Astrocyte of the spinal cord (primary cell): Measurements from ENCODE around the gene PKNOX2.
A peak's percentile ranks its signal among the peaks of the same experiment; 100 is the strongest.

ENCODE experiments used
- DNase-seq: peaks from one replicate; pipeline ENCODE4 v3.0.0; 2011; ENCODE audit warnings: low read depth, low spot score
- H3K4me3 ChIP-seq: 2 replicates; pipeline ENCODE4 v1.5.1; 2011; ENCODE audit warnings: low read depth, mild to moderate bottlenecking, low read length, moderate library complexity
- CTCF ChIP-seq: IDR thresholded peaks from 2 replicates; pipeline ENCODE4 v1.5.1; 2012; ENCODE audit warnings: low read depth, mild to moderate bottlenecking, low read length, inconsistent platforms
- in situ Hi-C: cut with HindIII; loops from 2 replicates; pipeline ENCODE4 v1.10.0; 2017; ENCODE audit warnings: low sequenced_read_pairs

PKNOX2 gene

GRCh38 chr11:125306476-125306875 lies 141.9 kb downstream of the PKNOX2 start:
- in situ Hi-C loops: no loop called here
- H3K4me3 ChIP-seq: no peak overlapping the region
- DNase-seq: no peak
- no peak for TF ChIP-seq CTCF

GRCh38 chr11:125308246-125308645 lies 143.7 kb downstream of the PKNOX2 start:
- in situ Hi-C loops: no loop called here
- H3K4me3 ChIP-seq: no peak overlapping the region
- no peak for DNase-seq
- no peak for TF ChIP-seq CTCF

GRCh38 chr11:125312391-125312790 lies 147.8 kb downstream of the PKNOX2 start:
- H3K4me3 ChIP-seq: no peak overlapping the region
- no peak for TF ChIP-seq CTCF
- DNase-seq: no peak
- in situ Hi-C loops: no loop called here

GRCh38 chr11:125312812-125313211 lies 148.3 kb downstream of the PKNOX2 start:
- no peak overlapping the region for H3K4me3 ChIP-seq
- no peak for DNase-seq
- no peak for TF ChIP-seq CTCF
- in situ Hi-C loops: no loop called here

- no peak for TF ChIP-seq CTCF
- no peak overlapping the region for H3K4me3 ChIP-seq
- in situ Hi-C loops: no loop called here
- DNase-seq: peak; percentile 38
Measured at GRCh38 chr11:125313271-125314219, 149.0 kb downstream of the PKNOX2 start.

GRCh38 chr11:125314276-125315078 lies 149.9 kb downstream of the PKNOX2 start:
- H3K4me3 ChIP-seq: no peak overlapping the region
- no peak for DNase-seq
- in situ Hi-C loops: no loop called here
- TF ChIP-seq CTCF: no peak
